HG03521 (cell line): Measurements from ENCODE around the gene TMEM175.

Experiments used
- ATAC-seq: cut with Tn5 transposase; IDR thresholded peaks from one replicate; pipeline ENCODE4 v1.9.1; 2021; ENCODE audit warnings: mild to moderate bottlenecking, moderate library complexity; ENCODE audit not compliant: unreplicated experiment

TMEM175 gene

GRCh38 chr4:957231-957580 lies 24.9 kb downstream of the TMEM175 start:
- no peak for ATAC-seq

- ATAC-seq: no peak
Measured at GRCh38 chr4:957581-958313, 25.5 kb downstream of the TMEM175 start.

DNA sequence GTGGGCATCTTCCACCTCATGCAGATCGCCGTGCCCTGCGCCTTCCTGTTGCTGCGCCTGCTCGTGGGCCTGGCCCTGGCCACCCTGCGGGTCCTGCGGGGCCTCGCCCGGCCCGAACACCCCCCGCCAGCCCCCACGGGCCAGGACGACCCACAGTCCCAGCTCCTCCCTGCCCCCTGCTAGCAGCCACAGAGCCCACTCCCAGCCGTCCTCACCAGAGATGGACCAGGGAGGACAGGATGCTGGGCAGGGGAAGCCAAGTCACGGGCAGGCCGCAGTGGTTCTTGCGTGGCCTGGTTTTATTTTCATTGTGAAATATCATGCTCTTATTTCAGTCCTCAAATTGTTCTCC lies 26.0 kb downstream of the TMEM175 start:
- no peak for ATAC-seq

DNA sequence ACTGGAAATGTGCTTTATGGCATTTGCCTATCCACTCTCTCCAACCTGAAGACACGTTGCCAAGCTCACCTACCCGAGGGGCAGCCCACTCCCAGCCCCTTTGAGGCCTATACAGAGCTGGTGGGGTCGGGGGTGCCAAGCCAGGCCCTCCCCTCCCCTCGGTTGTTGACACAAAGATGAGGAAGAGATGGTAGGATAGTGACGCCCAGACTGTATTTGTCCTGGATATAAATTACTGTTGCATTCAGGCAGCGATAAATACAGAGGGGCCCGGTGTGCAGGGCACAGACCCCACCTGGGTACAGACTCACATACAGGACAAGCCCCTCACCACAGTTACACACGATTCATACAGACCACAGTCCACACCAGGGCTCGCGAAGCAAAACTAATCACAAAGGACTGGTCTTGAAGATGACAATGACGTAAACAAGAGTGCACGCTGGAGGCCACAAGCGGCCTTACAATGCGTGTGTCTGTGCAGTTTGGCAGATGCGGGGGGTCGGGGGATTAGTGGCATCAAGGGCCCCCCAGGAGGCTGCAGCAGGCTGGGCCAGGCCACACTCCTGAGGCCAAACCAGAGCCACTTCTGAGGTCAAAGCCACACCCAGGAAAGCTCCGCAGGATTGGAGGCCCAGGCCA lies 26.6 kb downstream of the TMEM175 start:
- ATAC-seq: no peak

- ATAC-seq: no peak
Measured at GRCh38 chr4:959338-960139, 27.3 kb downstream of the TMEM175 start.

GRCh38 chr4:960140-960635 lies 27.9 kb downstream of the TMEM175 start:
- ATAC-seq: no peak

- no peak for ATAC-seq
Measured at GRCh38 chr4:960636-961350, 28.5 kb downstream of the TMEM175 start.

GRCh38 chr4:961351-962230 lies 29.3 kb downstream of the TMEM175 start:
- no peak for ATAC-seq

DNA sequence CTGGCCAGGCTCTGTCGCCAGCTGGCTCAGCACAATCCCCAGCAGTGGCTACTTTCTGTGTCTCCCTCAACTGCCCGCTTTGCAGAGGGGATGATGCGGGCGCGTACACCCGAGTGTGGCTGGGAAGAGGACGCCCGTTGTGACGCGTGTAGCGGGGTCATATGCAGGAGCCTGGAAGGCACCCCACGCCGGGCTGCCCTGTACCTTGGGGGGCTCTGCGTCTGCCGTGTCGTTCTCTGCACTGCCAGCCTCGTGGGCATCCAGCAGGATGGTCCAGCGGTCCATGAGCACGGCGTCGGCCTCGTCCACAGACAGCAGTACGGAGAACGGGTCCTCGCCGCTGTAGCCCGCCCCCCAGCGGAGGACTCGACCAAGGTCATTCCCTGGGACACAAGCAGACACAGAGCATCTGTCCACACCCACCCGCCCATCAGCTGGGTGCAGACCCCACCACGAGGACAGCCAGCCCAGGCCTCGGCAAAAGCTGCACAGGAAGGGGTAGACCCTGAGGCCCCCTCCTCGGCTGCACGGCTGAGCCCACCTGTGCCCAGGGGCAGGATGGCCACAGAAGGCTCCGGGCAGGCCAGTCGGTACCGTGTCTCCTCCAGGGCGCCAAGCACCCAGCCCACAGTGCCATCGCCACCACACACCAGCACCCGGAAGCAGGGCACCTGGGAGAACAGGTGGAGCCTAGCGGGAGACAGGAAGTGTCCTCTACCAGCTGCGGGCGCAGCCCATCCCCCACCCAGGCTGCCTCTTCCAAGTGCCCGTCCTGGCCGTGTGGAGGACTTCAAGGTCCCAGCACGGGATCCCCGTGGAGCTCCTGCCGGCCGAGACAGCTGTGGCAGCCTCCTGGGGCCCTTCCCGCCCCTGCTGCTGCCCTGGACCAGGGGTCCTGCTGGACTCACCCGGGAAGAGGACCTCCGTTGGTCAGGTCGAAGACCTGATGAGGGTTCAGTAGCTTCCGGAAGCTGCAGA lies 30.3 kb downstream of the TMEM175 start:
- ATAC-seq: no peak

DNA sequence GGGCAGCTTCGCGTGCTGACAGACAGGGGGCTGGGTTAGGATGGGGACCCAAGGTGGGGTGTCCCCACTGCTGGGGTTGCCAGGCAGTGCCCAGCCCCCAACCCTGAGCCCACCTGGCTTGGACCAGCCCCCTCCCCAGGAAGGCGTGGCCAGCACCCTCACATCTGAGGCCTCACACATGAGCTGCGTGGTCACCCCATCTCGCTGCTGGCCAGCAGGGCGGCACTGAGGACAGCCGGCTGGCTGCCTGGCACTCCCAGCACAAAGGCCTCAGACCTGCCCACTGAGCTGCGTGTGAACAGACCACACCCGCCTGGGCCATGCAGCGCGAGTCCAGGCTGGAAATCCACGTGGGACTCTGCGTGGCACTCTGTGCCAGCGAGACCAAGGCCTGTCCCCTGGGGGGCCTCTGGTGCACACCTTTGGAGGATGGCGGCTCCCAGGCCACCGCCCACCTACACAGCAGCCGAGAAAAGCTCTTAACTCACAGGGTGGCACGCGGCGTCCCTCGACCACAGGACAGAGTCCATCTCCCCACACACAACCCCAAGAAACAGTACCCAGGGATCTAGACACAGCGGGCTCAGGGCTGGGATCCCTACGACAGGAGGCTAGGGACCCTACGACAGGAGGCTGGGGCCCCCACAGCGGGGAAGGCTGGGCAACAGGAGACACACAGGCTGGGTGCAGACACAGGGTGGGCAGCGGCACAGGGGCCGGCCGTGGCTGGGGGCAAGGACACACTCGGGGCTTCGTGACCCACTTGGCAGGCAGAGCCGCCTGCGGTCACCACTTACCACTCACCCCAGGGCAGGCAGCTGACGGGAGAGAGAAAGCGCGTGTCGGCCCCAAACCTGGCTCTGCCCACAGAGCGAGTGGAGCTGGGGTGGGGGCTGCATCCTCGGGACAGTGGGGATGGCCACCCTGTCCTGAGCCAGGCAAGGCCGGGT lies 31.3 kb downstream of the TMEM175 start:
- no peak for ATAC-seq

- ATAC-seq: no peak
Measured at GRCh38 chr4:964346-965025, 32.2 kb downstream of the TMEM175 start.

DNA sequence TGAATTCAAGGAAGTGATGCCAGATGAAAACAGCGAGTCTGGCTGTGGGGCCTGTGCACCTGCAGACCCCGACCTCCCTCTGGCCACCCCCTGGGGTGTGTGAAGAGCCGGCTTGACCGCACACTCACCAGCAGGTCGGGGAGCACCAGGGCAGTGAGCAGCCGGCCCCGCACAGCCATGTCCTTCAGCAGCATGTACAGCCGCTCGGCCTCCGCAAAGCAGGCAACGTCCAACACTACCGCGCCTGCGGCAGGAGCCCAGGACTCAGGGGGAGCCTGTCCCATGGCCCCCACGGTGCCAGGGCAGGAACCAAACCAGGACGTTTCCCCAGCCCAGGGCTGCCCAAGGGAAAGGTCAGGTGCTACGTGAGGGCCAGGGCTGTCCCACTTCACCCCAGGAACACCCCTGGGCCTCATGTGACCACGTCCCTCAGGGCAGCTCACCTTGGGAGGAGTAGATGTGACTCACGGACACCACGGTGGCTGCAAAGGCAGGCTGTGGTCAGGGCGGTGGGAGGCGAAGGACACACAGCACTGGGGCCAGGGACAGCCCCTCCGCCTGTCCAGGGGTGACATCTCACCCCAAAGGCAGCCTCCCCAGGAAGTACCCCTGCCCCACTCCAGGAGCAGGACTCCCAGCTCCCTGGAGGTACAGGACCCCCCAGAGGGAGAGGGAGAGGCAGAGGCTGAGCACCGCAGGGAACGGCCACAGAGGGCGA lies 32.9 kb downstream of the TMEM175 start:
- no peak for ATAC-seq

DNA sequence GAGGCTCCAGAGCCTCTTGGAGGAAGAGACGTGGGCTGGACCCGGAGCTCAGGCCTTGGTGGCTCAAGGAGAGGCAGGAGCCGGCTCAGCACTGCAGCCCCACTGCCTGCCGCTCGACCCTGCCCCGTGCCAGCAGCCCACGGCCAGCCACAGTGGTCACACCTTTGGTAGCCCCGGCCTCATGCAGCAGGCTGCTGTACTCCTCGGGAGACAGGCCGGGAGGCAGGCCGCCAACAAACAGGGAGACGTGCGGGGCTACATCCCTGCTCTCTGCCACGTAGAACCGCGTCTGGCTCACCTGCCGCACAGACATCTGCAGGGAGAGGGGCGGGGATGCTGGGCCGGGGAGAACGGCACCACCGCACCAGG lies 33.5 kb downstream of the TMEM175 start:
- no peak for ATAC-seq

DNA sequence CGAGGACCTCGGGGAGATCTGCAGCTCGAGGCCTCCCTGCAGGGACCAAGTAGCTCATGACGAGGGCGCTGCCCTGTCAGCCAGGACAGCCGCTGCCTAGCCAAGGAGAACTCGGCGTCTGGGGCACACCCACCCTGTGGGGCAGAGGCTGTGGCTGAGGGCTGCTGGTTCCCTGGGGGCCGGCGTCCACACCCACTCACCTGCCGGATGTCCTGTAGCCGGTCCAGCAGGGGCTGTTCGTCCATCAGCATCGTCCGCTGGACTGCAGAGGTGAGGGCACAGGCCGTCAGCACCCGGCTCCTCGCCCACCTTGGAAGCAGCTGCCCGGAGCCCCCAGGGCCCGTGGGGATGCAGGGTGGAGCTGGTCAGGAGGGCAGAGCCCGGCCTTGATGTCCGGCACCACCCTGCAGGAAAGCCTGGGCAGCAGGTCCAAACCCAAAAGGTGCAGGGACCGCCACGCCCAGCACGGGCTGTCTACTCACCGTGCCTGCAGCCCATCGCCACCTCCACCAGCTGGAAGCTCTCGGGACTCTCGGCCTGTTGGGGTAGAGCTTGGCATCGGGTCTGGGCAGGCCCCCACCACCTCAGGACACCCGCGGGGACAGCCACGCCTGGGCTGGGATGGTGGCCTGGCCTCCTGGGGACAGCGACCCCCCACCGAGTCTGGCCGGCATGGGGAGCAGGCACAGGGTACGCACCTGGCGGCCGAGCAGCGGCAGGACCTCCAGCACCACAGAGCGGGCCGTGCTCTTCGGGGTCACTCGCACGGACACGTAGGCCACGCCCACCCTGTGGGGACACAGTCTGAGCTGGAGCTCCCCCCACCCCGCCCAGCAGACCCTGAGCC lies 34.2 kb downstream of the TMEM175 start:
- no peak for ATAC-seq

GRCh38 chr4:967113-968104 lies 35.1 kb downstream of the TMEM175 start:
- ATAC-seq: no peak
